Vagina (tissue), 2 donors: ENCODE data around the gene PNKD.

Experiments
- CTCF ChIP-seq, 3 experiments: fragments of 450-650 bp in 2 of 3; fragments of 200-600 bp in 1 of 3; sonication (generic) in 1 of 3; IDR thresholded peaks; one replicate each; pipeline ENCODE4 v1.5.1; 2017 to 2019; ENCODE audit warnings: antibody characterized with exemption in 3 of 3, mild to moderate bottlenecking in 2 of 3, moderate library complexity in 2 of 3
- POLR2A ChIP-seq, 2 donors: fragments of 450-650 bp; IDR thresholded peaks; one replicate each; pipeline ENCODE4 v1.6.1; 2017; ENCODE audit warnings: antibody characterized with exemption in 2 of 2, mild to moderate bottlenecking in 2 of 2, moderate library complexity in 2 of 2
- POLR2AphosphoS5 ChIP-seq, 2 donors: sonication (generic); formaldehyde crosslinking; IDR thresholded peaks; one replicate each; pipeline ENCODE4 v1.9.0; 2017; ENCODE audit warnings: antibody characterized with exemption in 2 of 2, mild to moderate bottlenecking in 2 of 2, low read depth in 1 of 2; ENCODE audit not compliant: insufficient read depth in 1 of 2

DNA sequence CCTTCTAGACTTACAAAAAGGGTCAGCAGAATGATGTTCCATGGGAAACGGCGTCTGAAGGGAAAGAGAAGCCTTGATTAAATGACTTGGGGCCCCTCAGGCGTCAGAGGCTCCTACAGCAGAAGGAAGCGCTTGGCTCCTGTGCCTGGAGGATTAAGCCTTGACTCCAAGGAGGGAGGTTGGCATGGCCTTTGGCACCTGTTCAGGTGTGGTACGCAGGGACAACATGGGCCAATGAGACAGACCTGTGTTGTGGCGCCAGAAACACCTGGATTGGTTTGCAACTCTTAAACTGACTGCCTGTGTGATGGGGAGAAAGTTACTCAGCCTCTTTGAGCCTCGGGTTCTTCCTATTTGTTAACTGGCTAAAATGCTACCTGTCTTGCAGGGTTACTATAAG lies 7.6 kb downstream of the PNKD start:
- no peak for TF ChIP-seq CTCF (IDR thresholded peaks at IDR 0.05)
- no peak for TF ChIP-seq POLR2A (IDR thresholded peaks at IDR 0.05)
- no peak for TF ChIP-seq POLR2AphosphoS5 (IDR thresholded peaks at IDR 0.05; ENCODE audit: insufficient read depth in 1 of 2, low read depth in 1 of 2)
